Uterus (tissue), 4 donors: Measurements from ENCODE around the gene FAM168B. TPM values are rescaled to one million over a fixed set of nuclear protein-coding genes. Genes with fewer than 3 reads are reported as not detected.

ENCODE experiments used
- DNase-seq, 2 donors: peaks; one replicate each; pipeline ENCODE4 v3.0.0-alpha.2; 2019 to 2020
- H3K27ac ChIP-seq, 2 donors: fragments of 200-600 bp; sonication (generic); 1 replicate in 1 of 2; 2 replicates in 1 of 2; pipeline ENCODE4 v1.5.1; 2016 to 2018
- H3K27me3 ChIP-seq, 2 donors: fragments of 200-600 bp; sonication (generic); one replicate each; pipeline ENCODE4 v1.5.1; 2018 to 2019; ENCODE audit warnings: control low read depth in 1 of 2
- H3K36me3 ChIP-seq, 2 donors: fragments of 200-600 bp; sonication (generic); one replicate each; pipeline ENCODE4 v1.5.1; 2019; ENCODE audit warnings: control low read depth in 1 of 2
- H3K4me1 ChIP-seq, 2 donors: fragments of 200-600 bp; sonication (generic); one replicate each; pipeline ENCODE4 v1.5.1; 2018 to 2019; ENCODE audit warnings: control low read depth in 1 of 2
- H3K4me3 ChIP-seq, 2 donors: fragments of 200-600 bp; sonication (generic); 1 replicate in 1 of 2; 2 replicates in 1 of 2; pipeline ENCODE4 v1.5.1; 2018 to 2019; ENCODE audit warnings: mild to moderate bottlenecking in 1 of 2
- H3K9me3 ChIP-seq, 2 donors: fragments of 200-600 bp; sonication (generic); one replicate each; pipeline ENCODE4 v1.5.1; 2019; ENCODE audit warnings: control low read depth in 1 of 2
- CTCF ChIP-seq, 4 experiments: fragments of 200-600 bp in 2 of 4; fragments of 450-650 bp in 2 of 4; sonication (generic) in 2 of 4; IDR thresholded peaks; one replicate each; pipeline ENCODE4 v1.5.1; 2016 to 2019; ENCODE audit warnings: antibody characterized with exemption in 4 of 4, mild to moderate bottlenecking in 2 of 4, moderate library complexity in 1 of 4
- POLR2A ChIP-seq, 2 donors: fragments of 450-650 bp; IDR thresholded peaks; one replicate each; pipeline ENCODE4 v1.6.1; 2016; ENCODE audit warnings: antibody characterized with exemption in 2 of 2, mild to moderate bottlenecking in 1 of 2, moderate library complexity in 1 of 2
- intact Hi-C: fragments of 100-400 bp; cut with DNase I; formaldehyde crosslinking; loops from one replicate; pipeline ENCODE4 v1.15.1; 2023; ENCODE audit warnings: low total_unique reads
- total RNA-seq, 4 donors: library from RNA; depleted of rRNA in 3 of 4; stranded (reverse); fragments of >200 nt in 3 of 4; gene quantifications; one replicate each; pipeline versions ENCODE4 v1.1.0 to v1.2.4, GENCODE V29; 2014 to 2023
- donor health status: DM: yes; HTN: yes; CAD: no.

Gene FAM168B
- total RNA-seq, 4 donors from 2014 or later = 50.0 to 194 (median 104) TPM

GRCh38 chr2:131047920-131048560, 45.2 kb downstream of the FAM168B start:
- no peak overlapping the region for H3K27ac ChIP-seq
- no peaks in the 10 kb centered on the region for H3K36me3 ChIP-seq
- H3K27me3 ChIP-seq = no peaks in the 10 kb centered on the region
- H3K4me3 ChIP-seq = no peak overlapping the region
- intact Hi-C loops = no loop called here
- no peaks in the 10 kb centered on the region for H3K4me1 ChIP-seq
- no peak for TF ChIP-seq CTCF (IDR thresholded peaks at IDR 0.05)
- TF ChIP-seq POLR2A (IDR thresholded peaks at IDR 0.05) = no peak
- no peaks in the 10 kb centered on the region for H3K9me3 ChIP-seq
- no peak for DNase-seq

GRCh38 chr2:131046918-131047652, 46.2 kb downstream of the FAM168B start:
- intact Hi-C loops = no loop called here
- Histone ChIP-seq H3K4me1 (no peaks in the 10 kb centered on the region), H3K27ac (no peak overlapping the region), H3K36me3 (no peaks in the 10 kb centered on the region), H3K9me3 (no peaks in the 10 kb centered on the region), H3K4me3 (no peak overlapping the region), H3K27me3 (no peaks in the 10 kb centered on the region)
- no peak for DNase-seq
- TF ChIP-seq POLR2A (IDR thresholded peaks at IDR 0.05) (no peak), CTCF (IDR thresholded peaks at IDR 0.05) (no peak)

- TF ChIP-seq POLR2A (IDR thresholded peaks at IDR 0.05) = no peak
- TF ChIP-seq CTCF (IDR thresholded peaks at IDR 0.05) = no peak
- Histone ChIP-seq H3K4me3 (no peak overlapping the region), H3K36me3 (no peaks in the 10 kb centered on the region), H3K9me3 (no peaks in the 10 kb centered on the region), H3K27me3 (no peaks in the 10 kb centered on the region), H3K27ac (no peak overlapping the region), H3K4me1 (no peaks in the 10 kb centered on the region)
- intact Hi-C loops = no loop called here
- DNase-seq = no peak
Observed at GRCh38 chr2:131046028-131046917, 47.0 kb downstream of the FAM168B start.

- Histone ChIP-seq H3K4me1 (no peaks in the 10 kb centered on the region), H3K4me3 (no peak overlapping the region), H3K36me3 (no peaks in the 10 kb centered on the region), H3K27ac (no peak overlapping the region), H3K27me3 (no peaks in the 10 kb centered on the region), H3K9me3 (no peaks in the 10 kb centered on the region)
- TF ChIP-seq CTCF (IDR thresholded peaks at IDR 0.05) (no peak), POLR2A (IDR thresholded peaks at IDR 0.05) (no peak)
- intact Hi-C loops = no loop called here
- DNase-seq = no peak
Observed at GRCh38 chr2:131045286-131046027, 47.8 kb downstream of the FAM168B start.
